Stimulated activated CD4-positive, alpha-beta T cell treated with anti-CD3 and anti-CD28 coated beads, Interleukin-1b, Interleukin-23, amount 100 ng/mL, for 4 hours (primary cell): ENCODE data around the gene UVRAG.
"Not testable (repeated sequence)": the region's sequence is repeated elsewhere in the genome, so short reads cannot be mapped to it uniquely, and the experiment has no call there.

Experiments
- DNase-seq, 2 donors: peaks; one replicate each; pipeline ENCODE4 v3.0.0-alpha.2; 2020; ENCODE audit warnings: low read depth in 2 of 2

UVRAG gene

DNA sequence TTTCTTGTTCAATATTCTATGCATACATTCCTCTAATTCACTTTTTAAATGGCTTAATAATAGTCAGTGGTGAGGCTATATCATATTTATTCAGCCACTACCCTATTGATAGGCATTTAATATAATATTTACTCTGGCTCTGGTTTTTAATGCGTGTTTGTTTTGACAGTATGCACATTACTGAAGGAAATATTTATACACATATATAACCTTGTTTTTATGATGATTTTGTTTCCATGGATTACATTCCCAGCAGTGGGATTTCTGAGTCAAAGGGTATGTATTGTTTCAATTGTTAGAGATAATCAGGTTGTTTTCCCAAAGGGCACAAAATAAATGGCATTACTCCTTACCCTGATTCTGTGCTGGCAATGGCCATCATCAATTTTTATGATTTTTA, 105.8 kb downstream of the UVRAG start:
- DNase-seq = no peak

- no peak for DNase-seq
Measured at GRCh38 chr11:75921808-75922207, 106.8 kb downstream of the UVRAG start.

DNA sequence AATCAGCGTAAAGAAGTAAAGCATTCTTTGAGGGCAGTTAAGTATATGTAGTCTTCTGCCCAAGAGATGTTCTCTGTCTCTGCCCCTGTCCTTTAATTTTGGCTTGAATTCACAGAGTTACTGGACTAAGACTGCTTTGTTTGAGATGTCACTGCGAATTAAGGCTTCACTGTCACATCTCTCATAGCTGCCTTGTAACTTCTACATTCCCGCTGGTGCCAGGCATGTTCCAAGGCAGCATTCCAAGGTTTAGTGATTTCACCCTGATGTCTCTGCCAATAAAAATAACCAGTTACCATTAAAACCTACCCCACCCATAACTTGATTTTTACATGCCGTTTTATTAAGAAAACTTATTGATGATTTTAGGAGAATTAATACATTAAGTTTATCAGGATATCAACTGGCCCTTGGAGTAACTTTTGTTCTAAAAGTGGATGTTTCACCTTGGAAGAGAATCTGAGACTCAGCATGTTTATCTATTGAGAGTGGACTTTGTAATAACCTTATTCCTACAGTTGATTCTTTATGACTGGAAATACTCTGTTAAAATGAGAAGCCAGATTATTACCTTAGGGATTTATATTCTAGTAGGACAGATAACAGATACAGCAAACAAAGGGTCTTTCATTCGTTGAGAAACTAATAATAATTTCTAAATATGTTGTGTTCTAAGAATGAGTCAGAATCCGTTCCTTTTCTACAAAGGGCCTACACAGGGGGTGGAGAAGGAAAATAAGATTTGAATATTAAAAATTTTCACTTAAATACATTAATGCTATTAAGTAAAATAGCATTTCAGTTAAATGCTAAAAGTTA, 110.2 kb downstream of the UVRAG start:
- DNase-seq = no peak

- DNase-seq = no peak
Measured at GRCh38 chr11:75925785-75926164, 110.8 kb downstream of the UVRAG start.

DNA sequence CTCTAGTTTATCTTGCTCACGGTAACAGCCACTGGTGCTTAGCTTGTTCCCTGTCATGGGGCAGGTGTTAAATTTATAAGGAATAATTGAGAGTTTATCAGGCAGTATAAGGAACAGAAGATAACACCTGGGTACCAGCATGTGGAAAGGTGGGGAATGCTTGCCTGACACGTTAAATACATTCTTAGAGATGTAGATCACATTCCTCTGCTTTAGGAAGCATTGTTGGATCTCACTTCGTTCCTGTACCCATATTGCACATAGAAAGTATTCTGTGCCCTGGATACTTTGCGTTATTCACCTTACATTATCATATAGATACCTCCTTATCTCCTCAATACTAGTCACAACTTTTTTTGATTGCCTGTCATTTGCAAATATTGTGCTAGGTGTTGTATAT, 114.7 kb downstream of the UVRAG start:
- no peak for DNase-seq

- no peak for DNase-seq
Measured at GRCh38 chr11:75930534-75930933, 115.5 kb downstream of the UVRAG start.

DNA sequence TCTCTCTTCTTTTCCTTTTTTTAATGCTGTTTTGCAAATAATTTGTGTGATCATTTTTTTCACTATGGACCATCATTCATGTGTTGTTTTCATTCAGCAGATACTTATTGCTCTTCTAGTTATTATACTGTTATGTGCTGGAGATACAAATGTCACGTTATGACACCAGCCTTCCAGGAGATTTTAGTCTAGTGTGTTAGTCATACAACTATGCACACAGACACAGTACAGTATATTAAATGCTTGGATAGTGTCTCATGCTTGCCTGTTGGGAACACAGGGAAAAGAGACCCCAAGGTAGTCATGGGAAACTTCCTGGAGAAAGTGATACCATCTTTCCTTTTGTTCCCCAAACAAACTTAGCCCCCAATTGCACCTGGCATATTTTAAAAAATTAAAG, 116.1 kb downstream of the UVRAG start:
- DNase-seq = no peak

DNA sequence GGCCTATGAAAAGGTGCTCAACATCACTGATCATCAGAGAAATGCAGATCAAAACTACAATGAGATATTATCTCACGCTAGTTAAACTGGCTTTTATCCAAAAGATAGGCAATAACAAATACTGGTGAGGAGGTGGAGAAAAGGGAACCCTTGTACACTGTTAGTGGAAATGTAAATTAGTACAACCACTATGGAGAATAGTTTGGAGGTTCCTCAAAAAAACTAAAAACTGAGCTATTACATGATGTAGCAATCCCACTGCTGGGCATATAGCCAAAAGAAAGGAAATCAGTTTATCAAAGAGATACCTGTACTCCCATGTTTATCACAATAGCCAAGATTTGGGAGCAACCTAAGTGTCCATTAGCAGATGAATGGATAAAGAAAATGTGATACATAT, 118.7 kb downstream of the UVRAG start:
- DNase-seq = not testable (repeated sequence)

DNA sequence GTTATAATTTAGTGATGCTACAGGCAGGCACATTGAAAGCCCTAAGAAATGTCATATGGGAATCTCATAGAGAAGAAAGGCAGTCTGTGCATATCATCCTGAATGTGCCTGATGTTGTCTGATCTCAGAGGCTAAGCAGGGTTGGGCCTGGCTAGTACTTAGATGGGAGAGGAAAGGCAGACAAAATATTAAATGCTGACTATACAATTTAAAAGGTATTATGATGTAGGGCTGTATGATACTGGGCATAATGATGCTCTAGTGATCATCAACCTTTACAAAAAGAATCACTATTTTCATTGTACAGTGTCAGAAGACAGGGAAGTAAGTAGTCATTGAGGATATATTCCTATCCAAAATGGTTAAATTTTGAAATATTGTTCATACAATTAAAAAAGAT, 119.8 kb downstream of the UVRAG start:
- no peak for DNase-seq

DNA sequence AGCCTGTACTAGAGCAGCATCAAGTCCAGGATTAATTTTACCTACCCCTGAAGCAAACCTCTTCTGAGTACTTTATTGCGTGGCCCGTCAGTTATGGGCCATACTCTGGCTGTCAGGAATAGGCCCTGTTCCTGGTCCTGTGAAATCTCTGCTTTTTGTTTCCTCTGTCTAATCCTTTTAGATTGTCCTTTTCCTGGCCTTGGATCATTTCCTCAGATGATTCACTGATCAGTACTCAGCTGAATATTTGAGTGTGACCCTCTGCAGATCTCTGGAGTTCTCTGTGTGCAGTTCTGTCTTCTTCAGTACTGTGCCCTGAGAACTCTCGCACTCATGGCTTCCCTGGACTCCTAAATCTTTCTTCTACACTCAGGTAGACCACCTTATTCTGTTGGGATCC, 123.5 kb downstream of the UVRAG start:
- DNase-seq = no peak

- DNase-seq = no peak
Measured at GRCh38 chr11:75939516-75939915, 124.5 kb downstream of the UVRAG start.

GRCh38 chr11:75939992-75940391, 125.0 kb downstream of the UVRAG start:
- no peak for DNase-seq

DNA sequence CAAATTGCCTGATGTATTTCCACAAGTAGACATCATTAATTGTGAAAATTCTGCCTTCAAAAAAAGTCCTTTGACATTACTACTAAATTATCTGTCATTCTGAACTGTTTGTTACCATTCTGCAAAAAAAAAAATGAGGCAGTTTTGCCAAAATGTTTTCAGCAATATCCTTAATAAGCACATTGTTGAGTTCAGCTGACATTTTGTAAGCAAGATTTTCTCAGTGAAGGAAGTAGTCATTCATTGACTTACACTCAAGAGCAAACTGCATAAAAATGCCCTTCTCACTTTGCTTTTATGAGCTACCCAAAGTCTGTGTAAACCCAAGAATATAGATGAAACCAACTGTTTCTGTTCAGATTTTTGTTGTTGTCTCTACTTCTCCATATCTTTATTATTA, 125.9 kb downstream of the UVRAG start:
- DNase-seq = no peak

DNA sequence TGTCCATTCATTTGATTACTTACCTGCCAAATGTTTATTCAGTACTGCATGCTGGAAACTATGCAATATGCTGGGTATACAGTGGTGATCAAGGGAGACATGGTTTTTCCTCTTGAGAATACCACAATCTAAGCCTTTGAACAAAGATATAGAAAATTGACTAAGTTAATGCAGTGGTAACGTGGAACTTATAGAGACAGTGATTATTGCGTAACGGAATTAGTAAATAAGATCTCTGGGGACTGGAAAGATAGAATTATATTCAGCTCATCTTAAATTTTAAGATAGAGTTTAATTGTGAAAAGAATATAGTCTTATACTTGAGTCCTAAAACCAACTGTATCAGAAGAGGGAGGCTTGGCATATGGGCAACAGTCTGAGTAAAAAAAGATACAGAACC, 129.5 kb downstream of the UVRAG start:
- no peak for DNase-seq

DNA sequence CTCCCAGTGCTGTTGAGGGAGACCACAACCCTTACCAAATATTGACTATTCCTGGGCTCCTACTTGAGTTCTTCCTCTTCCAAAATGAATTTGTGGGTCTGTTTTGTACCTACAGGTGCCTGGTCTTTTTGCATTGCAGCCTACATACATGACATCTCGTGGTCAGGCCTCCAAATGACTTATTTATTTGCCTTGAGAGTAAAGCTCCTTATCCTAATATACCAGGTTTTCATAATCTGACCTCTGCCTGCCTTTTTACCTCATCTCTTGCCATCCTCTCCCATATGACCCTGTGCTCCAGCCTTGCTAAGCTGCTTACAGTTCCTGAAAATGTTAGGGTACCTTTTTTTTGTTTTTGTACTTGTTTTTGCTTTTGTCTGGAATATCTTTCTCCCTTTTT, 130.4 kb downstream of the UVRAG start:
- no peak for DNase-seq

DNA sequence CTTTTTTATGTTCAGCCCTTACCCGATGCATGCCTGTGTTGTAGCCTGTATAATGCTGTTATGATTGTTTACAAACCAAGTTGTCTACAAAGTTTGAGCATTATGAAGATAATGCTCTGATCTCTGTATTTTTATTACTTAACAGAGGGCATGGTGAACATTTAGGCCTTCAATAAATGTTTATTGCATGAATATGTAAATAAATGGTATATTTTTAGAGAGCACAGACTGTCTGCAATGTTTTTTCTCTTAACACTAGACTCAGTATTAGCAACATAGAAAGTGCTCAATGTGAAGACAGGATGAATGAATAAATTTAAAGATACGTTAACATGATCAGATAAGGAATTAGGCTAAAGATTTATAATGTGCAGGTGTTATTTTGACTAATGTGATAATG, 130.9 kb downstream of the UVRAG start:
- DNase-seq = no peak

DNA sequence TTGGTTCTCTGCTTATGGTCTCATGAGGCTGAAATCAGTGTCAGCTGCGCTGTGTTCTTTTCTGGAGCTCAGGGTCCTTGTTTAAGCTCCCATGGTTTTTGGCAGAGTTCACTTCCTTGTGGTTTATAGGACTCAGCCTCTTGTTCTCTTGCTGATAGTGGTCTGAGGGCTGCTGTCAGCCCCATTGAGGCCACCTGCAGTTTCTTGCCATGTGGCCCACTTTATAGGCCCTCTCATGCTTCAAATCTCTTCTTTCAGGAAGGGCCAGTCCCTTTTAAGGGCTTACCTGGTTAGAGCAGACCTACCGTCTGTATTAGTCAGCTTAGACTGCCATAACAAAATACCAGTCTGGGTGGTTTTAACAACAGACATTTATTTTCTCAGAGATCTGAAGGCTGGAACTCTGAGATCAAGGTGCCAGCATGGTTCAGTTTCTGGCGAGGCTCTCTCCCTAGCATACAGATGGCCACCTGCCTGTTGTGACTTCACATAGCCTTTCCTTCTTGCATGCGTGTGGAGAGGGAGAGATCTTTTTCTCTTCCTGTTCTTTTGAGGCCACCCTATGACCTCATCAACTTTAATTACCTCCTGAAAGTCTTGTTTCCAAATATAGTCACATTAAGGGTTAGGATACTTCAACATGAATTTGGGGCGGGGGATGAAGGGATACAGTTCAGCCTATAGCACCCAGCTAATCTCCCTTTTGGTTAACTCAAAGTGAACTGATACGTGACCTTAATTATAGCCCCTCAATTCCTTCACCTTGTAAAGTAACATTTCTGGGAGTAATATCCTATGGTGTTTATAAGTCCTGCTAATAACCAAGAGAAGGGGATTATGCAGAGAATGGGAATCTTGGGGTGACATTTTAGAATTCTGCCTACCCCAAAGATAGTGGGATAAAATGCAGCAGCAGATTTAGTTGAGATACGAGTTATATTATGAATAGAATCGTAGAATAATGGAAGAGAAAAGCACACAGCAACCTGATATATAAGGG, 131.8 kb downstream of the UVRAG start:
- no peak for DNase-seq

DNA sequence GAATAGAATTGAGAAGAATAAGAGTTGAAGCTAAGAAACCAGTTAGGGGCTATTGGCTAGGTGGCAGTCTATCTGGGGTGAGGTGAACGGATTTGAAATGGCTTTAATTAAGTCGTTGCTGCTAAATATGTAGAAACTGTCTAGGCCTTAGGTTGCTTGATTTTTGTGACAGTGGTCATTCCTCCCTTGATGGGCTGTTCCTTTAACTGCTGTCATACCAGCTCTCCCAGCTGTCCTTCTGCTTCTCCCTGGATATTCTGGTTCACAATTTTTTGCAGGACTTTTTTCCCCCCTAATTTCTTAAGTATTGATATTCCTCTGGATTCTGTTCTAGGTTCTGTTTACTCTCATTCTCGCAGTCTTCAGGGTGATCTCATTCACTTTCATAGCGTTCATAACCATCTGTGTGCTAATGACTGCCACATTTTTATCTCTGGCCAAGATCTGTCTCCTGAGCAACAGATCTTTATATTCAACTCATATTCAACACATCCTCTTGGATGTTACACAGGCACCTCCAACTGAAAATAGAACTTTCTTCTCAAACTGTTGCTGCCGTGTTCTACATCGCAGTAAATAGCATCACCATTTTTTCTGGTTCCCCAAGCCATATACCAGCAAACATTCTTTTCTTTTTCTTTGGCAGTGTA, 134.1 kb downstream of the UVRAG start:
- no peak for DNase-seq

DNA sequence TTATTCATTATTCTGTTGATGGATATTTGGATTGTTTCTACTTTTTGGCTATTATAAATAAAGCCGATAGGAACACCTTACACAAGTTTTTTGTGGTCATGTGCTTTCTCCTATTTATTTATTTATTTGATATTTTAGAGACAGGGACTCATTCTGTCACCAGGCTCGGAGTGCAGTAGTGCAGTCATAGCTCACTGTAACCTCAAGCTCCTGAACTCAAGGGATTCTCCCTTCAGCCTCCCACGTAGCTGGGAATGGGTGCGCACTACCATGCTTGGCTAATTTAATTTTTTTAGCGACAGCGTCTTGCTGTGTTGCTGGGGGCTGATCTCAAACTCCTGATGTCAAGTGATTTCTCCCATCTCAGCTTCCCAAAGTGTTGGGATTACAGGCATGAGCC, 135.1 kb downstream of the UVRAG start:
- DNase-seq = no peak

DNA sequence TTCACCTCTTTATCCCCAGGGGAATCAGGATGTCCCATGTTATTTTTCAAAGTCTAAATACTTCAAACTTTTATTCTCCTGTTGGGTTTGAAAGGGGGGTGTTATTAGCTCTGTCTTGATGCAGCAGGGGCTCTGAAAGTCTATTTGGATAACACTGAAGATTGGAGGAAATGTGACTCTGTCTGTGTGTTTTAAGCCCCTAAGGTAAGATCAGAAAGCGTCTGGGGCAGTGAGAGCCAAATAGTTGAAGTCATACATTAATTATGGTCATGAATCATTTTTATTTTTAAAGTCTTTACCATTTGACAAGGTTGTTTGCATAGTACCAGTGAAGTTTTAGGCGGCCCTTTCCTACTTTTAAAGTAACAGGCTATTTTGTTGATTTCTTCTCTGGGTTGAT, 139.0 kb downstream of the UVRAG start:
- DNase-seq = no peak

DNA sequence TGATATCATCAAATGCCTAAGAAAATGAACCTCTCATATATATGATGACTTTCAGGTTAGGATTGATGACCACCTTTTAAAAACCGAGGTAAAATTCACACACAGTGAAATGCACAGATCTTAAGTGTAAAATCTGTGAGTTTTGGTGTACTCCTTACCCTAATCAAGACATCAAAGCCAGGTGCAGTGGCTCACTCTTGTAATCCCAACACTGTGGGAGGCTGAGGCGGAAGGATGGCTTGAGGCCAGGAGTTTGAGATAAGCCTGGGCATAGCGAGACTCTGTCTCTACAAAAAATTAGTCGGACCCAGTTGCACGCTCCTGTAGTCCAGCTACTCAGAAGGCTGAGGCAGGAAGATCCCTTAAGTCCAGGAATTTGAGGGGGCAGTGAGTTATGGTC, 140.4 kb downstream of the UVRAG start:
- no peak for DNase-seq

GRCh38 chr11:75959540-75959939, 144.5 kb downstream of the UVRAG start:
- DNase-seq = no peak
